ENCODE data around the gene AP3B1.
A peak's percentile ranks its signal among the peaks of the same experiment; 100 is the strongest.

The AP3B1 gene

GRCh38 chr5:77960863-77961396 is 333.6 kb downstream of the AP3B1 start:
- H3K4me3 ChIP-seq (ENCODE audit: low read depth in 1 of 2, low read length in 2 of 2) = no peak overlapping the region
- H3K27me3 ChIP-seq (ENCODE audit: insufficient read depth, low read length, poor library complexity) = no peaks in the 10 kb centered on the region
- peak; percentile 93 for ATAC-seq (ENCODE audit: insufficient read depth, low read depth)

GRCh38 chr5:77960305-77960704 is 334.2 kb downstream of the AP3B1 start:
- Histone ChIP-seq H3K4me1 (ENCODE audit: insufficient read depth, low read length) (peaks cover 9% of the 10 kb centered on the region), H3K4me2 (ENCODE audit: insufficient read depth, low read length) (no peak overlapping the region), H3K9me3 (ENCODE audit: insufficient read depth, low read length, severe bottlenecking) (no peaks in the 10 kb centered on the region), H3K9ac (ENCODE audit: low read depth, low read length) (no peak overlapping the region), H2AFZ (ENCODE audit: low read depth, low read length) (no peak overlapping the region), H3K27me3 (ENCODE audit: insufficient read depth, low read length, poor library complexity) (no peaks in the 10 kb centered on the region), H4K20me1 (ENCODE audit: insufficient read depth, low read length) (no peaks in the 10 kb centered on the region), H3K36me3 (ENCODE audit: insufficient read depth, low read length) (no peaks in the 10 kb centered on the region), H3K79me2 (ENCODE audit: insufficient read depth, low read length) (no peaks in the 10 kb centered on the region), H3K4me3 (ENCODE audit: low read depth in 1 of 2, low read length in 2 of 2) (no peak overlapping the region), H3K27ac (ENCODE audit: low read length) (no peak overlapping the region)
- peak; percentile 31 for DNase-seq
- ATAC-seq (ENCODE audit: insufficient read depth, low read depth) = peak; percentile 78
- TF ChIP-seq EZH2 (IDR thresholded peaks at IDR 0.05; ENCODE audit: borderline replicate concordance, low read depth, low read length, severe bottlenecking) = no peak
- TF ChIP-seq CTCF (IDR thresholded peaks at IDR 0.05; ENCODE audit: borderline replicate concordance, extremely low read depth, low read length, poor library complexity, severe bottlenecking) = no peak

More at GRCh38 chr5:77960863-77961396, 333.6 kb downstream of the AP3B1 start:
- Histone ChIP-seq H3K9ac (ENCODE audit: low read depth, low read length) (no peak overlapping the region), H3K9me3 (ENCODE audit: insufficient read depth, low read length, severe bottlenecking) (no peaks in the 10 kb centered on the region), H3K79me2 (ENCODE audit: insufficient read depth, low read length) (no peaks in the 10 kb centered on the region), H2AFZ (ENCODE audit: low read depth, low read length) (no peak overlapping the region), H3K27ac (ENCODE audit: low read length) (no peak overlapping the region), H3K36me3 (ENCODE audit: insufficient read depth, low read length) (no peaks in the 10 kb centered on the region), H4K20me1 (ENCODE audit: insufficient read depth, low read length) (no peaks in the 10 kb centered on the region), H3K4me1 (ENCODE audit: insufficient read depth, low read length) (peaks cover 9% of the 10 kb centered on the region), H3K4me2 (ENCODE audit: insufficient read depth, low read length) (no peak overlapping the region)
- DNase-seq = peak; percentile 50
- TF ChIP-seq CTCF (IDR thresholded peaks at IDR 0.05; ENCODE audit: borderline replicate concordance, extremely low read depth, low read length, poor library complexity, severe bottlenecking) (no peak), EZH2 (IDR thresholded peaks at IDR 0.05; ENCODE audit: borderline replicate concordance, low read depth, low read length, severe bottlenecking) (no peak)

- Histone ChIP-seq H3K27me3 (ENCODE audit: insufficient read depth, low read length, poor library complexity) (no peaks in the 10 kb centered on the region), H3K36me3 (ENCODE audit: insufficient read depth, low read length) (no peaks in the 10 kb centered on the region), H3K4me2 (ENCODE audit: insufficient read depth, low read length) (no peak overlapping the region), H3K4me3 (ENCODE audit: low read depth in 1 of 2, low read length in 2 of 2) (no peak overlapping the region), H3K79me2 (ENCODE audit: insufficient read depth, low read length) (no peaks in the 10 kb centered on the region), H4K20me1 (ENCODE audit: insufficient read depth, low read length) (no peaks in the 10 kb centered on the region), H2AFZ (ENCODE audit: low read depth, low read length) (no peak overlapping the region), H3K27ac (ENCODE audit: low read length) (no peak overlapping the region), H3K9me3 (ENCODE audit: insufficient read depth, low read length, severe bottlenecking) (no peaks in the 10 kb centered on the region), H3K9ac (ENCODE audit: low read depth, low read length) (no peak overlapping the region), H3K4me1 (ENCODE audit: insufficient read depth, low read length) (peaks cover 9% of the 10 kb centered on the region)
- DNase-seq = no peak
- no peak for ATAC-seq (ENCODE audit: insufficient read depth, low read depth)
- TF ChIP-seq CTCF (IDR thresholded peaks at IDR 0.05; ENCODE audit: borderline replicate concordance, extremely low read depth, low read length, poor library complexity, severe bottlenecking) = no peak
- TF ChIP-seq EZH2 (IDR thresholded peaks at IDR 0.05; ENCODE audit: borderline replicate concordance, low read depth, low read length, severe bottlenecking) = no peak
These were observed 335.7 kb downstream of the AP3B1 start for GRCh38 chr5:77958642-77959330.
